Epidermal melanocyte (primary cell): Measurements from ENCODE around the gene FAM32A.
A peak's percentile ranks its signal among the peaks of the same experiment; 100 is the strongest.

Experiments used
- DNase-seq: peaks from one replicate; pipeline ENCODE4 v3.0.0; 2011; ENCODE audit warnings: low spot score; ENCODE audit not compliant: insufficient read length

The FAM32A gene

DNA sequence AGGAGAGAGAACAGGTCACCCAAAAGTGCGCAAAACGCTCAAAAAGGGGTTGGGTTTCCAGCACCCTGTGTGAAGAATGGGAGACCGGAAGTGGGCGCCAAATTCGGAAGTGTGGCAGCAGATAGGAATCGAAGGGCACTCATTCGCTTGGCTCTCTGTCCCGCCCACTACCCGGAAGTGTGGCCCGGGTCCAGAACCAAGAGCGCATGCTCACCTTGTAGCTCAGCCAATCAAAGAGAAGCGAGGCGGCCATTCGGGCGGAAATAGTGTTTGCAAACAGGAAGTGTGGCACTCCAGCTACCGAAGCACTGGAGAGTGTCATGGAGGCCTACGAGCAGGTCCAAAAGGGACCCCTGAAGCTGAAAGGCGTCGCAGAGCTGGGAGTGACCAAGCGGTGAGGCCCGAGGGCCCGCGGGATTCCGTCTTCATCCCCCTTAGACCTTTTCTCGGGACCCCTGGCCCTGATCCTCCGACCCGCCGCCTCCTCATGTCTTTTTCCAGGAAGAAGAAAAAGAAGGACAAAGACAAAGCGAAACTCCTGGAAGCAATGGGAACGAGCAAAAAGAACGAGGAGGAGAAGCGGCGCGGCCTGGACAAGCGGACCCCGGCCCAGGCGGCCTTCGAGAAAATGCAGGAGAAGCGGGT, at the start of gene FAM32A:
FAM32A (plus strand) TSS at position 288 of the 645 bp plus-strand sequence; CDS start at position 321, 33 bp downstream.
- DNase-seq = peak; percentile 99

DNA sequence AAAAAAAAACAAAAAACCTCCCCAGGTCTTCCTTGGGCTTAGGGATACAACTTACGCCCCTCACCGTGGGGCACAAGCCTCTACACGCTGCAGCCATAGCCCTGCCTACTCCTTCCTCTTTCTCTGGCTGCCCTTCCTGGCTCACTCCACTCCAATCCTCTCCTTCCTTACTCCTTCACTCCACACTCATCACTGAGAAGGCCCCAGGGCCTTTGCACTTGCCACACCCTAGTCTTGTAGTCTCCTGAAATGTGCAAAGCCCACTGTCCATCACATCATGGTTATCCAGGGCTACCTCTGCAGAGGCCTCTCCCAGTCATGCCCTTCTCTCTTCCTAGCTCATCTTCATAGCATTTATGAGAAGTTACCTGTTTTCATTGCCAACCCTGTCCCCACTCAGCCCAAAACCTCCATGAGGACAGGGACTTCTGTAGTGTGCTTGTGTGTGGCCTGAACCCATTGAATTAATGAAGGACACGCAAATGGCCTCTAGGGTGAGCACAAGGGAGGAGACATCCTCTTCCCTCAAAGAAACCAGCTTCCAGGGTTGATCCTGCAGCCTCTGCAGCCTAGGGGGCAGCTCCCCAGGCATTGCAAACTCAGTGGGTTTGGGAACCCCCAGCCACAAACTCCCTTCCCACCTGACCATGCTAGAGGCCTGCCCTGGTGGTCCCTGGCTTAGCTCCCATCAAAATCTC, 49.6 kb upstream of the FAM32A start:
- DNase-seq = no peak

DNA sequence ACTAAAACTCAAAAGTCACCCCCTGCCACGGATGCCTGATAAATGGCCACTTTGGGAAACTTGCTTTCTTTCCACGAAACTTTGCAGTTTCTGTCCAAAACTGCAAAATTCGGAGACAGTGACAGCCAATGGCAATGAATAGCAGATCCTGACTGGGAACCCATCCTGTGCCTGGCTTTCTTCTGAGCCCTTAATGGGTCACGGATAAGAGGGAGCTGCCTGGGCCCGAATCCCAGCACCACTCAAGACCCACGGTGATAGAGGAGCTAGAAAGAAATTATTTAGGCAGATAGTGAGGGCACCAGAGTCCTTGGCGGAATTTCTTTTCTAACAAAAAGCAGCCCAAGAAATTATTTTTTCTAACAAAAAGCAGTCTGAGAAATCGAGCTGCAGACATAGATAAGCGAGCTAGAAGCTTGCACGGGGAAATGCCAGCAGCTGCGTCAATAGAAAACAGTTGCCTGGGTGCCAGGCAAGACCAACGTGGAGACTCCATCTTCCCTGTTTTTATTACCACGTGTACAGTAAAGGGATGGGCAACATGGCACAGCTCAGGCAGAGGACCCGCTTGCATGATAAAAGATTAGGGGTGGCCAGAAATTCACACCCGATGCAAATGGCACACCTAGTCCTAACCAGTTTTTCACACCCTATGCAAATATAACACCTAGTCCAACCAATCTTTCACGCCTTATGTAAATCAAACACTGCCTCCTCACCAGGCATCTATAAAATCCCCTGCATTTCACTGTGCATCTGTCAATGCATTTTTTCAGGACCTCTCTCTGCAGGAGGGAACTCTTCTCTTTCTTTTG, 48.8 kb upstream of the FAM32A start:
- no peak for DNase-seq

DNA sequence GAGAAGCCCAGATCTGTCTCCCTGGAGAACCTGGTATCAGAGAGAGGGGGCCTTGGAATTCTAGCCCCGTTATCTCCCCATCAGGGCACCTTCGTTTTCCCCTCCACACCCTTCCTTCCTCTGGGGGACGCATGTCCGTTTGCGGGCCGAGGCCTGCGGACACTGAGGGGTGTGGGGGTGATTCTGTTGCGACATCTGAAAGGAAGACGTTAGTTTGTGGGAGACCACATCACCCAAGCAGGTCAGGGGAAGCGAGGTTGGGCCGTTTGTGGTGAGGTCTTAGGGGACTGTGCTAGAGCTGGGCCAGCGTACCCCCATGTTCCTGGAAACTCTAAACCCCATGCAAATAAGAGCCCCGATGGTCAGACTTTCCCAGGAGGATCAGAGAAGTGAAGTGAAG, 45.5 kb upstream of the FAM32A start:
- DNase-seq = no peak

DNA sequence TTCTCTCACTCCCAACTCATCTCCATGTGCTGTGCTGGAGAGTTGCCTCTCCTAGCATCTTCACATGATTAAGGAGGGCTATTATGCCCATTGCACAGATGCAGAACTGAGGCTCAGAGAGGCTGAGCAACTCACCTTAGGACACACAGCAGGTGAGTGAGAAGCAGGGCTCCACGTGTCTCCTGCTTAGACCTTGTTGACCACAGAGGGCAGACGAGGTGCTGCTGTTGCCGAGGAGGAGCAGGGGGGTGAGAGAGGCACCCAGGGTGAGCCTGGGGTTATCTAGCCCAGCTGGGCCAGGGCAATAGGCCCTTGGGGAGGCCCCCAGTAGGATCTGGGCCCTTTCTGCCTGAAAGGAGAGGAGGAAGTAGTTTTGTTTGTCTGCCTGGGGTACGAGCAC, 44.2 kb upstream of the FAM32A start:
- DNase-seq = no peak

DNA sequence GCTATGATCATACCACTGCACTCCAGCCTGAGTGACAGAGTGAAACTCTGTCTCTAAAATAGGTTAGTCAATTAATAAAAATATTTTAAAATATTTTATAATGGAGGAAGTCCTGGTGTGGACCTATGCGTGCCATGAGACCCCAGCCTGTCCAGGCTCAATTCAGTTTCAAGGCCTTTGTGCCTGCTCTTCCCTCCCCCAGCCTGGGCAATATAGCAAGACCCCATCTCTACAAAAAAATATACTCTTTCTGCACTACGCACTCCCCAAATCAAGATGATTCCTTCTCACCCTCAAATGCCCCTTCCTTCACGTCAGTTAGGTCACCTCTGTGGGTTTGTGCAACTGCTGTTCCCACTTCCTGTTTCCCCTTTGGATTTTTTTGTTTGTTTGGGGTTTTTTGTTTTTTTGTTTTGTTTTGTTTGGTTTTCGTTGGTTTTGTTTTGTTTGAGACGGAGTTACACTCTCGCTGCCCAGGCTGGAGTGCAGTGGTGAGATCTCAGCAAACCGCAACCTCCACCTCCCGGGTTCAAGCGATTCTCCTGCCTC, 43.1 kb upstream of the FAM32A start:
- DNase-seq = no peak

DNA sequence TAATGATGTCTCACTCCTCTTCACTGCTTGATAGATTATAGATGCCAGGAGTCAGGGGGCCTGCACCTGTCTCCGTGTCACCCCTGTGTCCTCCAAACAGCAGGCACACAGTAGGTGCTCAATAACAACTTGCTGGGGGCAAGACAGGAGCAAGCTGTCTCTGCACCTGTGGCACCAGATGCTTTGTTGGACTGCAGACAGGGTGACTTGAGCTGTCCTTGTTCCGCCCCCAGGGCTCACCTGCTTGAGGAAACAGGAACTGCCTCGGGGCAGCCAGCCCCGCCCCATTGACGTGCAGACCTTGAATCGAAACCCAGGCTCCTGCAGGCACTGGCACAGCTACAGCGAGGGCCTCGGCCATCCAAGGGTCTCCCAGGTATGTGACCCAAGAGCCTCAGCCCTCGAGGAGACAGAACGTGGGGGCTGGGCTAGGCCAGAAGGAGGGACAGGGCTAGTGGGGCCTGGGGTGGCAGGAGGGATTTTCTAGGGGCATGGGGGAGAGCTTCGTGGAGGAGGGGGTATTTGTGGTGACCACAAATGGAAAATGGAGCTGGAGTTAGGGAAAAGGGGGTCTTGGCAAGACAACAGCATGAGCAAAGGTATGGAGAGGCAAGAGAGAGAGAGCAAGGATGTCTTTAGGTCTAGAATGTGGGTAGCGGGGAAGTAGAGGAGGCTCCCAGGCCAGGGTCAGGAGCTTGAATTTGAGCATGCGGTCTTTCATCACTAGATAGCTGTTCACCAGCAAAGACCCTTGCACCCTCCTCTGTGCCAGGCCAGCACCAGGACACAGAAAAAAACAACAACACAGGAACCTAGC, 41.6 kb upstream of the FAM32A start, which contains the start of gene HSH2D:
HSH2D (plus strand) TSS at position 287 of the 817 bp plus-strand sequence. CDS start 5,066 bp downstream, outside the sequence.
- DNase-seq = no peak

DNA sequence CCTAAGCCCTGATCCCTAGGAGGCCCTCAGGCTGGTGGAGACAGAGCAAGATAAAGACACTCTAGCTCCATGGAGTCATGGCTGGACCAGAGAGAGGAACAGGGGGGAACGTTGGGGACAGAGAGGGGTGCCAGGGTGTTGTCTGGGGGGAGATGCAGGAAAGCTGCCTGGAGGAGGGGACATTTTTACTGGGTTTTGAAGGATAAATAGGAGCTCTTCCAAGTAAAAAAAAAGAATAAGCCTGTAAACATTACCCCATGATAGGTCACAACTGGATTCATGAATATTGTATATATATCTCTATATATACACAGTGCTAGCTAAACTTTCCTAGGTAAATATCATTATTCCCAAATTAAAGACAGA, 41.0 kb upstream of the FAM32A start:
- DNase-seq = no peak

DNA sequence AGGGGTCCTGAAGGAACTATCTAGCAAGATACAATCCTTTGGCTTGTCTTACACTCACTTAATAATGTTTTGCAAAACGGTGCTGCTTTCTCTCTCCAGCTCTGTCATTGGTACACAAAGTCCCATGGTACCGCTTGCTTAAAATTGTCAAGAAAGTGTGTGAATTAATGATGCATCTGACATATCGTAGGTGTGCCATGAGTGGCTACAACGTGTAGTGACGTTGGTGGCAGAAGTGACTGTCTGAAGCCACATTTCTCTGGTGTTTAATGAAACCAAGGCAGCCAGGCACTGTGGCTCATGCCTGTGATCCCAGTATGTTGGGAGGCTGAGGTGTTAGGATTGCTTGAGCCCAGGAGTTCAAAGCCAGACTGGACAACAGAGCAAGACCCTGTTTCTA, 39.1 kb upstream of the FAM32A start:
- DNase-seq = no peak

DNA sequence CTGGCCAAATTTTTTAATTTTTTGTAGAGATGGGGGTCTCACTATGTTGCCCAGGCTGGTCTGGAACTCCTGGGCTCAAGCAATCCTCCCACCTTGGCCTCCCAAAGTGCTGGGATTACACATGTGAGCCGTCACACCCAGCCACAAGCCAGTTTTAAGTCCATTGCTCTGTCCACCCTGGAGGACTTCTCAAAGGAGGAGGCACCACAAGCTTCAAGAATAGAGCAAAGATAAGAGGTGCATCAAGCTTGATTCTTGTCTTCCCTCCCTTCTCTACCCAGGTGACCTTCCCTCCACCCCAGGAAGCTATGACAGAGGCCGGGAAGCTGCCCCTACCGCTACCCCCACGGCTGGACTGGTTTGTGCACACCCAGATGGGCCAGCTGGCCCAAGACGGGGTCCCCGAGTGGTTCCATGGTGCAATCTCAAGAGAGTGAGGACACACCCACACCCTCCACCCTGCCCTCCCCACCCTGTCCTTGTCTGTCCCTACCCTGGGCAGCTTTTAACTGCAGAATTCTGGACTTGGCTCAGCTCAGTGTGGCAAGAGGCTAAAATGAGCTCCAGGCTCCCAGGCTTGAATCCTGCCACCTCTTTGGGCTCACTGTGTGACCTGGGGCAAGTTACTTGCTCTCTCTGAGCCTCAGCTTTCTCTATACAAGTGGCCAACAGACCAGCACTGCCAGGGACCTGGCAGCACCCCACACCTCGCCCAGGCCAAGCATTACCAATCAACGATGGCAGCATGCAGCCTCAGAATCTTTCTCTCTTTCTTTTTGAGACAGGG, 36.6 kb upstream of the FAM32A start:
- DNase-seq = no peak

DNA sequence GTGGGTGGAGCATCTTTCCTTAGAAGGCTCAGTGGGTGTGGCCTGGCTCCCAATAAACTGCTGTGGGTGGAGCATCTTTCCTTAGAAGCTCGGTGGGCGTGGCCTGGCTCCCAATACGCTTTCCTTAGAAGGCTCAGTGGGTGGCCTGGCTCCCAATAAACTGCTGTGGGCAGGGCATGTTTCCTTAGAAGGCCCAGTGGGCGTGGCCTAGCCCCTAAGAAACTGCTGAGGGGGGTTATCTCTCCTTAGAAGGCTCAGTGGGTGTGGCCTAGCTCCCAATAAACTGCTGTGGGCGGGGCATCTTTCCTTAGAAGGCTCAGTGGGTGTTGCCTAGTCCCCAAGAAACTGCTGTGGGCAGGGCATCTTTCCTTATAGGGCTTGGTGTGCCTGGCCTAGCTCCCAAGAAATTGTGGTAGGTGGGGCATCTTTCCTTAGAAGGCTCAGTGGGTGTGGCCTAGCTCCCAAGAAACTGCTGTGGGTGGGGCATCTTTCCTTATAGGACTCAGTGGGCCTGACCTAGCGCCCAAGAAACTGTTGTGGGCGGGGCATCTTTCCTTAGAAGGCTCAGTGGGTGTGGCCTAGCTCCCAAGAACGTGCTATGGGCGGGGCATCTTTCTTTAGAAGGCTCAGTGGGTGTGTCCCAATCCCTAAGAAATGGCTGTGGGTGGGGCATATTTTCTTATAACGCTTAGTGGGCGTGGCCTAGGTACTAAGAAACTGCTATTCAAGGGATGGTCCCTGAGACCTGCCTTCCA, 31.5 kb upstream of the FAM32A start:
- DNase-seq = no peak

DNA sequence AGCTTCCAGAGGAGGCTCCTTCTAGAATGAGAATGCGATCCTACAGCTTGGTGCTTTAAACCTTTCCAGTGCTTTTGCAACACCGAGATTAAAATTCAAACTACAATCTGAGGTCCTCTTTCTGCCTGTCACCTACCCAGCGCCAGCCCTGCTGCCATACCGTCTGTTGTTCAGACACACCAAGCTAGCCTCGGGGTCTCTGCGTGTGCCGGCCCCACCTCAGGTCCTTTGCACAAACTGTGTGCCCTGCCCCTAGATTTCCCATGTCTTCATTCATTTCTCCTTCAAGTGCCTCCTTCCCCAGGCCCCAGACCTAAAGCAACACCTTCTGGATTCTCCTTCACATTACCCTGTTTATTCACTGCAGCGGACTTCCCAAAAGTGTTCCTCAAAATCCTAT, 30.7 kb upstream of the FAM32A start:
- DNase-seq = no peak

DNA sequence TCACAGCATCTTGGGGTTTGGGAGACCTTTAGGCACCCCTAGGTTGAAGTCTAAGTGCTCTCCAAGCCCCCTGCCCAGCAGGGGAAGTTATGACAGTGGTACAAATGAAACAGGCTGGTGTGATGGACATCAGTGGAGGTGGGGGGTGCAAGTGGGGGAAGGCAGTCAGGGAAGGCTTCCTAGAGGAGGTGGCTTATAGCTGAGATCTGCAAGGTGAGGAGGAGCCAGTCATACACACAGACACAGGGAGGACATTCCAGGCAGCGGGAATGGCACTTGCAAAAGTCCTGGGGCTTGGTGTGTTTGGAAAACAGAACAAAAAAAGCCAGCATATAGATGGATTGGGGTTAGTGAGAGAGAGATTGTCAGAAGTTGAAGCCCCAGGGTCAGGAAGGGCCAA, 30.1 kb upstream of the FAM32A start:
- no peak for DNase-seq

DNA sequence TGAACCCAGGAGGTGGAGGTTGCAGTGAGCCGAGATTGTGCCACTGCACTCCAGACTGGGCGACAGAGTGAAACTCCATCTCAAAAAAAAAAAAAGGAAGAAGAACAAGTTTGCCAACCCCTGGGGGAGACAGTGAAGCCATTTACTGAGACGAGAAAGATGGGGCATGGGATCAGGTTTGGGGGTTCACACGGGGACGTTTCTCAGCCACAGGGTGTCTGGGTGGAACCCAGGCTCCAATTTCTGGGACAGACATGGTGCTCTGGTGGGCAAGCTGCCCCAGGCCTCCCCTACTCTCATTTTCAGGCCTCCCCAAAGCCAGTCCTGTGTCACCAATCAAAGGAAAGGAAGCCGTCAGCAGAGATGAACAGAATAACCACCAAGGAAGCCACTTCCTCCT, 28.3 kb upstream of the FAM32A start:
- DNase-seq = no peak

DNA sequence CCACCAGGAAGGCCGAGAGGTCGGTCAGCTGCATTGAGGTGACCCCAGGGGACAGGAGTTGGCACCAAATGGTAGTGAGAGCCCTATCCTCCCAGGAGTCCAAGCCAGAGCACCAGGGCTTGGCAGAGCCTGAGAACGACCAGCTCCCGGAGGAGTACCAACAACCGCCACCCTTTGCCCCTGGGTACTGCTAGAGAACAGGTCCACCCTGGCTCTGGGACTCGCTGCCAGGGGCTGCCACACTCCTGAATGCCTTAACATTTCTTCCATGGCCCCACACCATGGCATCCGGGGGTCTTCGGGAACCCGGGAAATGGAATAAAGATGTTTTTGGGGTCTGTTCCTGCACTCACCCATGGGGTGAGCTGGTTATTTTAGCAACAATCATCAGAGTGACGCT, 27.6 kb upstream of the FAM32A start:
- DNase-seq = no peak

DNA sequence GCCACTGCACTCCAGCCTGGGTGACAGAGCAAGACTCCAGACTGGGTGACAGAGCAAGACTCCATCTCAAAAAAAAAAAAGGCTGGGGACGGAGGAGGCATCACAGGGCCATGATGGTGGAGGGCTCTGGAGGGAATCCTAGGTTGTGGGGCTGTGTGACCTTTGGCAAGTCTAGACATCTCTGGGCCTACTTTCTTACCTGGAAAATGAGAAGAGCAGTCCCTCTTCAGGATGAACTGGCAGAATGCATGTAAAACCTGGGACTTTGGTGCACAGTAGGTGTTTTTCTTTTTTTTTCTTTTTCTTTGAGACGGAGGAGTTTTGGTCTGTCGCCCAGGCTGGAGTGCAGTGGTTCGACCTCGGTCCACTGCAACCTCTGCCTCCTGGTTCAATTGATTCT, 25.6 kb upstream of the FAM32A start:
- DNase-seq = no peak

DNA sequence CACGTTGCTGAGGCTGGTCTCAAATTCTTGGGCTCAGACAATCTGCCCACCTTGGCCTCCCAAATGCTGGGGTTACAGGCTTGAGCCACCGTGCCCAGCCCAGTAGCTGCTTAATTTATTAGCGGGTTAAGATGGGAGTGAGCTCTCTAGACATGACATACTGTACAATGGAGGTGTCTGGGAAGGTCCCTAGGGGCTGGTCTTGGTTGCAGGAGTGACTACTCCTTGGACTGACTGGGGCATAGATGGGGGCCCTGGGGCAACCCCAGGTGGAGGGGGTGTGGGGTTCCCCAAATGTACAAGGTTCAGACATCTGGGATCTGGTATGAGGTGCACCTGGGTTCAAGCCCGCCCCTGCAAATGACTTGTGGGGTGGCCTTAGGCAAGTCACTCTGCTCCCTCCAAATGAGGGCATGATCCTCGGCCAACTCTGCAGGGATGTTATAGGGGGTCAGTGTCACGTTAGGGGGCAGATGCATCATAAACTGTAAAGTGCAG, 24.7 kb upstream of the FAM32A start:
- DNase-seq = no peak

DNA sequence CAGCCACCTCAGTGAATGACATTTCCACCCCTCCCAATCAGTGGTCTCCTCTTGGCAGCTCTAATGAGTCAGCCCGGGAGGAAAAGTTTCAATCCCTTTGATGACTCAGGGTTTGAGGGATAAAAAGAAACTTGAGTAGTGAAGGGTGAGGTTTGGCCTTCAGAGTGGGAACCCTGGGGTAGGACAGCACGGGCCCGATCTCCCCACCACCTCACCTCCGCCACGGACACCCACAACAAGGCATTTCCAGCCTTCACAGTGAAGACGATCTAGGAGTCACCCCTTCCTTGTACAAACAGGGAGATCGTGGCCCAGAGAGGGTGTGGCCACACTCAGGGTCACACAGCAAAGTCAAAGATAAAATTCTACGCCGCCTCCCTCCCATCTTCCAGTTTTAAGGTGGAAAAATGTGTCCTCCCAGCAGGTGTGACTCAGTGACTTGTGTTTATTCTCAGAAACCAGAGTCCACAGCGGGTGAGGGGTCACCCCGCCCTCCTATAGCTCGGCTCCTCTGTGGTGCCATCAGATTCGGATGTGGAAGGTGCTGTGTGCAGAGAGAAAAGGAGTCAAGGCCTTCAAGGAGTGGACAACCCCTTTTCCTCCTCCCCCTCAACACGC, 24.2 kb upstream of the FAM32A start:
- DNase-seq = no peak

DNA sequence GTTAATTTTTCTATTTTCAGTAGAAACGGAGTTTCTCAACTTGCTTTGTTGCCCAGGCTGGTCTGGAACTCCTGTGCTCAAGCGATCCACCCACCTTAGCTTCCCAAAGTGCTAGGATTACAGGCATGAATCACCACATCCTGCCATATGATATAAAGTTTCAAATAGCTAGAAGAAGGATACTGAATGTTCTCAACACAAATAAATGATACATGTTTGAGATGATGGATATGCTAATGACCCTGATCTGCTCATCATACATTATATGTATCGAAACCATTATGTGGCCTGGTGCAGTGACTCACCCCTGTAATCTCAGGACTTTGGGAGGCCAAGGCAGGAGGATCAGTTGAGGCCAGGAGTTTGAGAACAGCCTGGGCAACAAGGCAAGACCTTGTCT, 23.4 kb upstream of the FAM32A start:
- no peak for DNase-seq
